HL-60 (cell line): ENCODE results near the gene CLCN3.

Experiments
- DNase-seq, 2 experiments: peaks; one replicate each; pipeline ENCODE4 v3.0.0-alpha.2; 2010 to 2020; ENCODE audit warnings: low read depth in 1 of 2, low spot score in 1 of 2
- H3K27ac ChIP-seq: fragments of 250-450 bp; sonication (Bioruptor Pico); replicated peaks from 2 replicates; pipeline ENCODE4 v1.5.1; 2020; ENCODE audit warnings: mild to moderate bottlenecking, moderate library complexity
- H3K27me3 ChIP-seq: fragments of 250-450 bp; sonication (Bioruptor Pico); 2 replicates; pipeline ENCODE4 v1.5.1; 2021; ENCODE audit warnings: mild to moderate bottlenecking, moderate library complexity; ENCODE audit not compliant: insufficient read depth, poor library complexity, severe bottlenecking
- H3K4me3 ChIP-seq: replicated peaks from 2 replicates; pipeline ENCODE4 v1.5.1; 2011; ENCODE audit warnings: mild to moderate bottlenecking, control low read depth, low read length; ENCODE audit not compliant: insufficient read depth
- CTCF ChIP-seq: IDR thresholded peaks from one replicate; pipeline ENCODE4 v1.5.1; 2011; ENCODE audit warnings: low read length, control low read depth, inconsistent platforms; ENCODE audit not compliant: insufficient read depth
- GABPA ChIP-seq: IDR thresholded peaks from 2 replicates; pipeline ENCODE4 v1.6.1; 2012; ENCODE audit warnings: low read depth
- POLR2AphosphoS5 ChIP-seq: IDR thresholded peaks from 2 replicates; pipeline ENCODE4 v1.6.1; 2012; ENCODE audit warnings: low read depth
- REST ChIP-seq: IDR thresholded peaks from 2 replicates; pipeline ENCODE4 v1.6.1; 2012; ENCODE audit warnings: low read depth; ENCODE audit not compliant: insufficient replicate concordance
- SPI1 ChIP-seq: IDR thresholded peaks from 2 replicates; pipeline ENCODE4 v1.6.1; 2012; ENCODE audit warnings: low read depth, mild to moderate bottlenecking, borderline replicate concordance

Gene CLCN3

GRCh38 chr4:169716677-169717076, 96.3 kb downstream of the CLCN3 start:
- no peak overlapping the region for H3K27ac ChIP-seq
- no peak for DNase-seq
- no peaks in the 10 kb centered on the region for H3K27me3 ChIP-seq
- TF ChIP-seq REST (no peak), SPI1 (no peak), POLR2AphosphoS5 (no peak), CTCF (no peak)
- no peak overlapping the region for H3K4me3 ChIP-seq

GRCh38 chr4:169720529-169720928, 100.2 kb downstream of the CLCN3 start:
- TF ChIP-seq REST (no peak), SPI1 (no peak), POLR2AphosphoS5 (no peak), CTCF (no peak), GABPA (no peak)
- DNase-seq = no peak
- no peak overlapping the region for H3K27ac ChIP-seq
- no peak overlapping the region for H3K4me3 ChIP-seq
- no peaks in the 10 kb centered on the region for H3K27me3 ChIP-seq

GRCh38 chr4:169723207-169723965, 103.0 kb downstream of the CLCN3 start:
- no peak overlapping the region for H3K4me3 ChIP-seq
- no peak for DNase-seq
- no peak for TF ChIP-seq POLR2AphosphoS5
- TF ChIP-seq CTCF = no peak
- no peak for TF ChIP-seq GABPA
- TF ChIP-seq SPI1 = no peak
- TF ChIP-seq REST = no peak
- no peaks in the 10 kb centered on the region for H3K27me3 ChIP-seq
- no peak overlapping the region for H3K27ac ChIP-seq
